ENCODE data around the gene MZB1. TPM values are rescaled to one million over a fixed set of nuclear protein-coding genes. Genes with fewer than 3 reads are reported as not detected.
A peak's percentile ranks its signal among the peaks of the same experiment; 100 is the strongest.

MZB1 gene
- total RNA-seq = 0.70 TPM
- long read RNA-seq, partial matches to known transcripts = 0 of 1 reads
- long read RNA-seq, other reads (novel, unspliced or antisense) = 0 of 1 reads

- no peak for DNase-seq
- intact Hi-C loops (cut with DNase I) = no loop called here
- ATAC-seq (ENCODE audit: poor library complexity) = no peak
Measured at GRCh38 chr5:139389701-139390638, at the start of gene MZB1. Gene MZB1 (minus strand): TSS chr5:139389913. CDS start chr5:139389856, 57 bp downstream.

GRCh38 chr5:139439013-139439903 lies 49.5 kb upstream of the MZB1 start, which contains the start of gene DNAJC18:
Gene DNAJC18 (minus strand): TSS chr5:139439525. CDS start chr5:139439445, 80 bp downstream.
- ATAC-seq (ENCODE audit: poor library complexity) (peak; percentile 99), DNase-seq (peak; percentile 98)
- intact Hi-C loops (cut with DNase I) = no loop called here

- DNase-seq (no peak), ATAC-seq (ENCODE audit: poor library complexity) (no peak)
- intact Hi-C loops (cut with DNase I) = no loop called here
Measured at GRCh38 chr5:139438707-139439012, 48.9 kb upstream of the MZB1 start.

GRCh38 chr5:139435676-139436075 lies 46.0 kb upstream of the MZB1 start:
- DNase-seq (no peak), ATAC-seq (ENCODE audit: poor library complexity) (no peak)
- intact Hi-C loops (cut with DNase I) = no loop called here

GRCh38 chr5:139431706-139432105 lies 42.0 kb upstream of the MZB1 start:
- intact Hi-C loops (cut with DNase I) = loop anchor here (1.0 kb wide), 1 partner anchor 10 kb away; no protein-coding TSS in a partner anchor
- DNase-seq = no peak
- ATAC-seq (ENCODE audit: poor library complexity) = no peak

GRCh38 chr5:139430015-139430414 lies 40.3 kb upstream of the MZB1 start:
- no peak for ATAC-seq (ENCODE audit: poor library complexity)
- DNase-seq = no peak
- intact Hi-C loops (cut with DNase I) = no loop called here

- DNase-seq (no peak), ATAC-seq (ENCODE audit: poor library complexity) (no peak)
- intact Hi-C loops (cut with DNase I) = loop anchor here (10.0 kb wide), 1 partner anchor 198 kb away; no protein-coding TSS in a partner anchor
Measured at GRCh38 chr5:139426203-139426885, 36.6 kb upstream of the MZB1 start.

GRCh38 chr5:139425497-139425896 lies 35.8 kb upstream of the MZB1 start:
- ATAC-seq (ENCODE audit: poor library complexity) = no peak
- DNase-seq = no peak
- intact Hi-C loops (cut with DNase I) = loop anchor here (2.0 to 10.0 kb wide), 2 partner anchors 89 to 199 kb away; no protein-coding TSS in a partner anchor

- ATAC-seq (ENCODE audit: poor library complexity) (peak; percentile 21), DNase-seq (no peak)
- intact Hi-C loops (cut with DNase I) = loop anchor here (10.0 kb wide), 1 partner anchor 202 kb away; no protein-coding TSS in a partner anchor
Measured at GRCh38 chr5:139422307-139422893, 32.7 kb upstream of the MZB1 start.

- intact Hi-C loops (cut with DNase I) = loop anchor here (10.0 kb wide), 2 partner anchors 125 to 205 kb away; partner anchors contain the start of gene MATR3
Measured at GRCh38 chr5:139419226-139420192, 29.8 kb upstream of the MZB1 start.

GRCh38 chr5:139418793-139419192 lies 29.1 kb upstream of the MZB1 start:
- intact Hi-C loops (cut with DNase I) = loop anchor here (10.0 kb wide), 1 partner anchor 124 kb away; the partner anchor contains the start of gene MATR3
- ATAC-seq (ENCODE audit: poor library complexity) (peak; percentile 63), DNase-seq (no peak)

More at GRCh38 chr5:139419226-139420192, 29.8 kb upstream of the MZB1 start:
- DNase-seq = no peak
- peak; percentile 35 for ATAC-seq (ENCODE audit: poor library complexity)

GRCh38 chr5:139417214-139417613 lies 27.5 kb upstream of the MZB1 start:
- DNase-seq (peak; percentile 51), ATAC-seq (ENCODE audit: poor library complexity) (peak; percentile 68)
- intact Hi-C loops (cut with DNase I) = loop anchor here (10.0 kb wide), 1 partner anchor 122 kb away; the partner anchor contains the start of gene MATR3

GRCh38 chr5:139416651-139417050 lies 26.9 kb upstream of the MZB1 start:
- DNase-seq = no peak
- intact Hi-C loops (cut with DNase I) = loop anchor here (10.0 kb wide), 1 partner anchor 122 kb away; the partner anchor contains the start of gene MATR3
- ATAC-seq (ENCODE audit: poor library complexity) = no peak

- no peak for DNase-seq
- no peak for ATAC-seq (ENCODE audit: poor library complexity)
- intact Hi-C loops (cut with DNase I) = loop anchor here (10.0 kb wide), 1 partner anchor 121 kb away; the partner anchor contains the start of gene MATR3
Measured at GRCh38 chr5:139415869-139416268, 26.2 kb upstream of the MZB1 start.

GRCh38 chr5:139415221-139415861 lies 25.6 kb upstream of the MZB1 start:
- DNase-seq (peak; percentile 74), ATAC-seq (ENCODE audit: poor library complexity) (peak; percentile 67)
- intact Hi-C loops (cut with DNase I) = loop anchor here (10.0 kb wide), 1 partner anchor 121 kb away; the partner anchor contains the start of gene MATR3

- ATAC-seq (ENCODE audit: poor library complexity) (no peak), DNase-seq (no peak)
- intact Hi-C loops (cut with DNase I) = loop anchor here (10.0 kb wide), 1 partner anchor 120 kb away; the partner anchor contains the start of gene MATR3
Measured at GRCh38 chr5:139414581-139415130, 24.9 kb upstream of the MZB1 start.
